NCI-H226 (cell line): ENCODE results near the gene BRI3BP.
"Not testable (repeated sequence)": the region's sequence is repeated elsewhere in the genome, so short reads cannot be mapped to it uniquely, and the experiment has no call there.

ENCODE experiments used
- DNase-seq: peaks from one replicate; pipeline ENCODE4 v3.0.0-alpha.2; 2015

Gene BRI3BP

DNA sequence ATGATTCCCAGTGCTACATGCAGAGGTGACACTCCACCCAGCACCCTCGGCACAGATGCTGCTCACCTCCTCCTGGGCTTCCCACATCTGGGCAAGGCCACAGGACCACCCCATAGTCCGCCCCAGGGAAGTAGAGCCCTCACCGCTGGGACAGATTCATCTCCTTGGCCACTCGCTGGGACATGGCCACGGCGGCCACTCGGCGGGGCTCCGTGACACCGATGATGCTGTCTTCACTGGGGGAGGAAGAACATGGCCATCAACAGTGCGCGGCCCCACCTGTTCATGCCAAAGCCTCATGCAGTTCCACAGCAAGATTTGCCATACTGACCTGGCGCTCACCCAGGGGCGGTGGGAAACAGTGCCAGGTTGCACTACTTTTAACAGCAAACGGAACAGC, 18.2 kb upstream of the BRI3BP start:
- no peak for DNase-seq

DNA sequence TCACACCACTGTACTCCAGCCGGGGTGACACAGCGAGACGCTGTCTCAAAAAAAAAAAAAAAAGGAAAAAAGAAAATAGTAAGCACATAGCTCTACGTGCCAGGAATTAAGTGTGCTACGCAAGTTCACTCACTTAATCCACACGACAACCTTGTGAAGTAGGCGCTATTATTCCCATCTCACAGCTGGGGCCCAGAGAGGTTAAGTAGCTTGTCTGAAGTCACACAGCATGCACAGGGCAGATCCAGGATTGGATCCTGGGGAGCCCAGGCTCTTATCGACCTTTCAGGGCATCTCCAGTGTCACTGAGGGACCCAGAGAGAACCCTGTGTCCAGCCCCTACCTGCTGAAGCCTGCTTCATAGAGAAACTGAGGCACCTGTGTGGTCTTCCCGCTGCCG, 16.4 kb upstream of the BRI3BP start:
- DNase-seq, result no peak

DNA sequence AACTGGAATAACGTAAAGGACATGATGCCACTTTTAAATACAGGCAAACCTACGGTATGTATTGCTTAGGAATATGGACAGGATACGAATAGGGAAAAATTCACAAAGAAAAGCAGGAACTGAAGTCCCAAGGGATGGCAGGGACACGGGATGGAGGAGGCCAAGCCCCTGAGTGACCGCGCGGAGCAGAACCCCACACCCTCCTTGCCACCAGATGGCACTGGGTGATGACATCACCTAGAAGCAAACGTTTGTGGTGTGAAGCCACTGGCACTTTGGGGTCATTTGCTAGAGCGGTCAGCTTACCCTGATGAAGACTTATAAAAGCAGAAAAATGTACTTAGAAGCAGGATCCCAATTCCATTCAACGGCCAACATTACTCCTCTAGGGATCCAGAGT, 13.9 kb upstream of the BRI3BP start:
- no peak for DNase-seq

DNA sequence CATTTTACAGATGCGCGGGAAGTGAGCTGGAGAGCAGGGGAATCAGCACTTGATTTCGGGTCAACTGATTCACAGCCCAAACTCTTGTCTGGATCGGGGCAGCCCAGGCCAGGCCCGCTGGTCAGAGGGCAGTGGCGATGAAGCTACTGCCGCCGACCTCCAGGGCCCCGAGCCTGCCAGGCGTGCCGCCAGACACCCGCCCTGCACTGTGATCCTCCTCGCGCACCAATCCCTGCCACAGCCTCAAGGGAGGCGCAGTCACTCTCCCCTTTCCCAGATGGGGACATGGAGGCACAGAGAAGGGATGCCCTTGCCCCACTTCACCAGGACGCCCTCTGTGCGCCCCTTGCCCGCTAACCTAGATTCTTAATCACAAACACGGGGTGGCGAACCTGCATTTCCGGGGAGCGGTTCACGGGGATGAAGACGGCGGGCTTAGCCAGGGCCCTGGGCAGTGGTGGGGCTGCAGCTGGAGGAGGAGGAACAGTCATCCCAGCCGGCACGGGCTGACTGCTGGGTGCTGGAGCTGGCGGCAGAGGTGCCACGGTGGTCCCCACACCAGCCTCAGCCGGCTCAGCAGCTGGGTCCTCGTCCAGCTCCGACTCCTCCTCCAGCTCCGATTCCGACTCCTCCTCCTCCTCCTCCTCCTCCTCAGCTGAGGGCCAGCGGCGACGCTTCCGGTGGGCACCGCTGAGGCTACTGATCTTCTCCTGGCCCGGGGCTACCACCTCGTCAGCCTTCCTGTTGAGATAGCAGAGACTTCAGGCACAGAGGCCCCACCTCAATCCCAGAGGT, 13.2 kb upstream of the BRI3BP start:
- no peak for DNase-seq

DNA sequence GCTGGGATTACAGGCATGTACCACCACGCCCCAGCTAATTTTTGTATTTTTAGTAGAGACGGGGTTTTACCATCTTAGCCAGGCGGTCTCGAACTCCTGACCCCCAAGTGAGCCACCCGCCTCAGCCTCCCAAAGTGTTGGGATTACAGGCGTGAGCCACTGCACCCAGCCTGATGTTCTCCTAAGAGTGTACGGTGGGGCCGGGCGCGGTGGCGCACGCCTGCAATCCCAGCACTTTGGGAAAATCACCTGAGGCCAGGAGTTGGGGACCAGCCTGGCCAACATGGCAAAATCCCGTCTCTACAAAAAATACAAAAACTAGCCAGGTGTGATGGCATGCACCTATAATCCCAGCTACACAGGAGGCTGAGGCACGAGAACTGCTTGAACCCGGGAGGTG, 6.6 kb upstream of the BRI3BP start:
- not testable (repeated sequence) for DNase-seq

DNA sequence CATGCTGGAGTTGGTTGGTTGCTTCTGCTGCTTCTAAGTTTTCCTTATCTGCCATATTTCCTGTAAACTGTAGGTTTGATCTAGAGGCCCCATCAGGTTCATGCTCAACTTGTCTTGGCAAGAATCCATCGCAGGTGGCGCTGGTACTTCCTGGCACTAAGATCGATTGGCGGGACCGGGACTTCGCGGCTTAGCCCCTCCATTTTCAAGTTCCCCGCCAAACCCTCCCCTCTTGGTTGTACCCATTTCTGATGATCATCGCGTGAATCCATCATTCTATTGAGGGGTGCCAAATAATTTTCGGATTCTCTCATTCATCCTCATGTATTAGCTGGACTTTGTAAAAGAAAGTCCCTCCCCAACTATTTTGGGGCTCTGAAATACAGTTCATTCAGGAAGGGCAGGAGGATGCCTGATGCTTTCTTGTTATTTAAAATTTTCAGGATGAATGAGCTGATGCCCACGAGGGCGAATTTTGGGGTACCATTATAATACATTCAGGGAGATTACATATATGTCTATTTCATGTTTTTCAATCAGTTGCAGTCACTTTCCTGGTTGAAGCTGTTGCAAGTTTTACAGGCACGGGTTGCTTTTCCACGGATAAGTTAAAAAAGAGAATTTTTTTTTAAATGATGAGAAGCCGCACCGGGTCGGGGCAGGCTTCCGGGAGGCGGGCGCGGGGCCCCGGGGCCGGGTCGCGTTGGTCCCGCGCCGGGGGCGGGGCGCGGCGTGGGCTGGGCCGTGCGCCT, 395 bp upstream of the BRI3BP start:
- DNase-seq, result peak; percentile 17

DNA sequence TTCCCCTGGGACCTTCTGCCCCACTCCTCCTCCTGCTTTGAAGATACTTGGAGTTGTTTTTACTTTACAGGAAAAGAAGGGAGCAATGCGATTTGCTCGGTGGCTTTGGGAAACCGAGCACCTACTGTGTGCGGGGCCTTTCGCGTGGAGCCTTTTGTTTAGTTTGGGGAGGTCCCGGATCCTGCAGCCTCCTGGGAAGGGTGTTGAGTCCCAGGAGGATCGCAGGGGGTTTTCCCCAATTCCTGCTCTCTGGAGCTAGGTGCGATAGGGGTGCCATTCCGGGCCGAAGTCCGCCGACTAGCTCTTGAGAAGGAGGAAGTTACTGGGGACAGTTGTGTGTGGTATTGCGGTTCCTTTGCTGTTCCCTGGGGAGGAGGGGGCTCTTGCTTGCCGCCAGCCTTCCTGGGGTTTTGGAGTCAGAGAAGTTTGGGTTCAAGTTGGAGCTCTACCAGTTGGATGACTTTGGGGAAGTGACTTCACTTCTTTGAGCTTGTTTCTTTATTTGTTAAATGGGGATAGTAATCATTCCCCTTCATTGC, 1.1 kb downstream of the BRI3BP start:
- DNase-seq, result no peak

DNA sequence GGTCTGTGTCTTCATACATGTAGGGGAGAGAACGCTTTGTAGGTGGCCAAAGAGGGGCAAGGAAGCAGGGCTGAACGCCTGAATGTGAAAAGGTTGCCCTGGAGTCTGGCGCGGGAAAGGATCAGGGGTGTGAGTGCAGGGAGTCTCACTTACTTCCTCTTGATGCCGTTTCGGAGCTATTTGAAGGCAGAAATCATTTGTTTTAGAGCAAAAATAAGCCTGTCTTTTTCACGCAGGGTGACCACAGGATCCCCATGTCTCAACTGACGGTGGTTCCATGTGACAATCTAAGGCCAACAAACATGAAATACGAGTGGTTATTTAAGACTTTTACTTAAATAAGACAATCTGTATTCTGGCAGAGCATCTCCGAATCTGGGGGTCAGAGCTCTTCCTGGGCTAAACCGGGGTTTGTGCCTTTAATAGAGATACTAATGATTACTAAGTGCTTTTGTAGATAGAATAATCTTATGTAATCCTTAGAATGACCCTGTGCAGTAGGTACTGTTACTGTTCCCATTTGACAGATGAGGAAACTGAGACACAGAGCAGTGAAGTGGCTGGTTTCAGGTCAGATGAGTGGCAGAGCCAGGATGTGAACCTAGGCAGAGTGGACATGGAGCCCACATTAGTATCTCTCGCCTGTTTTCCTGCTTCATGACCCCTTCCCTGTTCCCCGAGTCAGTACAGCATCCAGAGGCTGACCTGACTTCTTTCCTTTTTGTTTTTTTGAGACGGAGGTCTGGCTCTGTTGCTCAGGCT, 1.9 kb downstream of the BRI3BP start:
- DNase-seq, result no peak

DNA sequence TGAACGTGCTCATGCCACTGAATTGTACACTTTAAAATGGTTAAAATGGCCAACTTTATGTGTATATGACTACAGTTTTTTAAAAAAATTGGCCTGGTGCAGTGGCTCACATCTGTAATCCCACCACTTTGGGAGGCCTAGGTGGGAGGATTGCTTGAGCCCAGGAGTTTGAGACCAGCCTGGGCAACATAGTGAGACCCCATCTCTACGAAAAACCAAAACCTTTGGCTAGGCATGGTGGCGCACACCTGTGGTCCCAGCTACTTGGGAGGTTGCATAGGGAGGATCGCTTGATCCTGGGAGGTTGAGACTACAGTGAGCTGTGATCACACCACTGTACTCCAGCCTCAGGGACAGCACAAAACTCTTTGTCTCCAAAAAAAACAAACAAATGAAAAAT, 5.3 kb downstream of the BRI3BP start:
- no peak for DNase-seq

DNA sequence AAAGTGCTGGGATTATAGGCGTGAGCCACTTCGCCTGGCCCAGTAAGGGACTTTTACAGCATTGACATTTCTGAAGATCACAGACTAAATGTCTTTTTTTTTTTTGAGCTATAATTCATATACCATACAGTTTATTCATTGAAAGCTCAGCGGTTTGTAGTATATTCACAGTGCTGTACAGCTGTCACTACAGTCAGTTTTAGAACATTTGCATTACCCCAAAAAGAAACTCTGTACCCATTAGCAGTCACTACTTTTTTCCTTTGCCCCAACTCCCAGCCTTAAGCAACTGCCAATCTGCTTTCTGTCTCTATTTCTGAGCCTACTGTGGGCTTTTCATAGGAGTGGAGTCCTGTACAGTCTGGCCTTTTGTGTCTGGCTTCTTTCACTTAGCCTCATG, 8.2 kb downstream of the BRI3BP start:
- no peak for DNase-seq

DNA sequence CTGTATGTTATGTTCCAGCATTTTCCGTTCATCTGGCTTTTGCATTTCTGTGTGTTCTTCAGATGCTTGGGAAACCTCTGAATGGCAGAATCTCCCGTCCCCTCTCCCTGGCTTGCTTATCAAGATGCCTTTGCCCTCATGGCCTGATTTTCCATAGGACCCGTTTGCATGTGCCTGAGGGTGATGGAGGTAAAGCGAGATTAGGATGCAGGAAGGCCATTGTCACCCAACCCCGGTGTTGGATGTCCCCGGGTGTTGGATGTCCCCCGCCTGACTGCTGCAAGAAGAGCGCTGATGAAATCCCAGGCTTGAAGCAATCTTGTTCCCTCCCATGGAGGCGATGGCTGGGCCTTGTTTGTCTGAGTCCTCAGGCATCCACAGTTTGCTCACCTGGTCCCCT, 9.6 kb downstream of the BRI3BP start:
- DNase-seq, result no peak

DNA sequence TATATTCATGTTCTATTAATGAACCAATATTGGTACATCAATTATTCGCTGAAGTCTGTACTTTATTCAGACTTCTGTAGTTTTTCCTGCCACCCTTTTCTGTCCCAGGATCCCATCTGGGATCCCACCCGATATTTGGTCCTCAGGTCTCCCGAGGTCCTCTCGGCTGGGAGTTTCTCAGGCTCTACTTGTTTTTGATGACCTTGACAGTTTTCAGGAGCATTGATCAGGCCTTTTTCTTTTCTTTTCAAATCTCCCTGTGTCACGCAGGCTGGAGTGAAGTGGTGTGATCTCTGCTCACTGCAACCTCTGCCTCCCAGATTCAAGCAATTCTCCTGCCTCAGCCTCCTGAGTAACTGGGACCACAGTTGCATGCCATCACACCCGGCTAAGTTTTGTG, 11.2 kb downstream of the BRI3BP start:
- no peak for DNase-seq

DNA sequence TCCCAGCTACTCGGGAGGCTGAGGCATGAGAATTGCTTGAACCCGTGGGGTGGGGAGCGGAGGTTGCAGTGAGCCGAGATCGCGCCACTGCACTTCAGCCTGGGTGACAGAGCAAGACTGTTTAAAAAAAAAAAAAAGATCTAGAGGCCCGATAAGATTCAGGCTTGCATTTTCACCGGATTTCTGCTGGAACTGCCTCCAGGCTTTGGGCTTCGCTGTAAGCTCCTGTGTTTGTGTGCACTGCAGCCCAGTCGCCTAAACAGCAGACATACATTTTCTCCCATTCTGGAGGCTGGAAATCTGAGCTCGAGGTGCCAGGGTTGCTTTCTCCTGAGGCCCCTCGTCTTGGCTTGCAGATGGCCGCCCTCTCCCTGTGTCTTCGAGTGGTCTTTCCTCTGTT, 12.2 kb downstream of the BRI3BP start:
- no peak for DNase-seq

DNA sequence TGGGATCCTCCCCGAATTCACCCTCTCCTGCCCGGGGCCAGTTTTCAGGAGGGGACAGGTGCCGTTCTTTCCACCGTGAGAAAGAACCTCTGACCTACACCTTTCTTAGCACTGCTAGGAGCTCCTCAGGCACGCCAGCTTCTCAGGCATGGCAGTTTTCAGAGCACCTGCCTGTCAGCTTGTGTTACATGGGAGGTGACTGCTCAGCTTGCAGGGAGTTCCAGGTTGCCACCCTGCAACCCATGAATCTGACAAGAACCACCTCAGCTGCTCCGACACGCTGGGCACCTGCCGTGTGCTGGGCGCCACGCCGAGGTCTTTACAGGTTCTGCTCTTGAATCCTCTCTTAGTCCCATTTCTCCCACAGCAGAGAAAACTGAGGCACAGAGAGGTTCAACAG, 12.9 kb downstream of the BRI3BP start:
- DNase-seq, result no peak

DNA sequence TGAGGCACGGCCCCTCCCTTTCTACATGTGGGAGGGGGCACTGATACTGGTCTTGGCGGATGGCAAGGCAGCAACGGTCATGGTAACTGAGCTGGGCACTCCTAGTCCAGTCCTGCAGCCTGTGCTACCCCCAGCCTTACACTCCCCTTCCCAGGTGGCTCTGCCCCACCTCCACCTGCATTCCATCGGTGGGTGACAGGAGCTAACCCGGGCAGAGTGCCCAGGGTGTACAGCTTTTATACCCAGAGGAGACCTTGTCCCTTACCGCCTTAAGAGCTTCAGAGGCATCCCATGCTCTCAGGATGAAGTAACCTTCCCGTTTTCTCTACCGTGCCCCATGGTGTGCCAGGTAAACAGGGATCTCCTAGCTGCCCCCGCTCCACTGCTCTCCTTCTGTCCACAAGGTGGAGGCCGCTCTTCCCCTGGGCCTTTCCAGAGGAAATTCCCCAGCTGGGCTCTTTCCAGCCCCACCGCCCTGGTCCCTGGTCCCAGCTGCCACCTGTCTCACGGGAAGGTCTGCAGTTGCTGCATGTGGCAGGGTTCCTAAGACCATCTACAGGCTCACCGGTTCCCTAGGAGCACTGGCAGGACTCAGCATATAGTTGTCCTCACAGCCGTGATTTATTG, 20.5 kb downstream of the BRI3BP start:
- DNase-seq, result no peak

DNA sequence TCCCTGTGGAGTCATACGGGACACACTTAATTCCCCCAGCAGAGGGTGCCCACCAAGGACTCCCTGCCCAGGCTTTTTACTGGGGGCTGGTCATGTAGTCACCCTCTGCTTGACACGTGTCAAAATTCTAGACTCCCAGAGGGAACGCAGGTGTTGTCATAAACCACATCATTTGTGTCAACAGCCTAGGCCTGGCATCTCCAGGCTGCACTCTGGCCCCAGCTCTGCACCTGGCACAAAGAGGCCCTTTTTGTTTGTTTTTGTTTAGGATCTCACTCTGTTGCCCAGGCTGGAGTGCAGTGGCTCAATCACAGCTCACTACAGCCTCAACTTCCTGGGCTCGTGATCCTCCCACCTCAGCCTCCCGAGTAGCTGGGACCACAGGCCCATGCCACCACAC, 21.1 kb downstream of the BRI3BP start:
- no peak for DNase-seq

DNA sequence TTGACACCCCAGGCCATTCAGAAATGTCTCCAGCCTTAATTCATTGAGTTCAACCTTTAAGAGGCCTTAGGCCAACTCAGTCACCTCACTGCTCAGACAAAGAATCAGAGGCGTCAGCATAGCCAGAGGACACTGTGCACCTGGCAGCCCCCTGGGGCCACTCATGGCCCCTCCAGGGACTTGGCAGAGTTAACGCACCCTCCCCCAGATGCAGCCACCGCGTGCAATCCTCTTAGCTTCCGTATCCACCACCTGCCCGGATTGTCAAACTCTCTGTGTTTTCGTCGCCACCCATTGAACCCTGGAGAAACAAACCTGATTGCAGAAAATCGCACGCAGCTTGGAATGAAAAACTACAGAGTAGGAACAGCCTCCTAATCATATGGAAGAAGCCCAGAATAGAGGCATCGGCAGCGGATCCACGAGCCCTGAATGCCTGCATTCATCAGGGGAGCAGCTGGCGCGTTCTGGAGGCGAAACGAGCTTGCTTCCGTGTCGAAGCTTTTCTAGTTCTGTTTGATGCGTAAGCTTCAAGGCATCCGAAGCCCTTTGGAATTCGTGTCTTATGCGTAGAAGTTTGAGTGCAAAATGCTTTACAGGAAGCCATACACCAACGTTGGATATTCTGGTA, 22.4 kb downstream of the BRI3BP start:
- DNase-seq, result no peak

DNA sequence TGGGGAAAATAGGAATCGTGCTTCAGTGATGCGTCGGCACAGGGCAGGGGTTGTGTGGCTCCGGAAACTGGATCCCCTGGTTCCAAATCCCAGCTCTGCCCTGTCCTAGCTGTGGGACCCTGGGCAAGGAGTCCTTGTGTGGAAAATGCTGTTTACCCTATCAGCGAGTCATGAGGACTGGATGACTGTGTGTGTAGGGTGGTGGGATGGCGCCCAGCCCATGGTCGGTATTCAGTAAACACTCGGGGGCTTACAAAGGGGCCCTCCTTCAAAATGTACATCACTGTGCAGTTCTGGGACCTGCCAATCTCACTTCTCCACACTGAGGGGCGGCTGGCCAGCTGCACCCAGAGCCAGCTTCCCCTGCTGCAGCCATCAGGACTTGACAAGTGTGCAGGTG, 24.4 kb downstream of the BRI3BP start:
- no peak for DNase-seq

DNA sequence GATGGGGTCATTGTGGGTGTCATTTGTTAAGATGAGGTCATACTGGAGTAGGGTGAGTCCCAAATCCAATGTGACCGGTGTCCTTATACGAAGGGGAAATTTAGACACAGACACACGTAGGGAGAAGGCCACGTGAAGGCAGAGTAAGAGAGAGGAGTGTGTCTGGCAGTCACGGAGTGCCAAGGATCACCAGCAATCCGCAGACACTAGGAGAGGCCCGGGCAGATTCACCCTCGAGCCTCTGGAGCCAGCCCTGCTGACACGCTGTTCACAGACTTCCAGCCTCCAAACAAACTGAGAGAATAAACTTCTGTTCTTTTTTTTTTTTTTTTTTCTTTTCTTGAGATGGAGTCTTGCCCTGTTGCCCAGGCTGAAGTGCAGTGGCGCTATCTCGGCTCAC, 24.9 kb downstream of the BRI3BP start:
- no peak for DNase-seq

DNA sequence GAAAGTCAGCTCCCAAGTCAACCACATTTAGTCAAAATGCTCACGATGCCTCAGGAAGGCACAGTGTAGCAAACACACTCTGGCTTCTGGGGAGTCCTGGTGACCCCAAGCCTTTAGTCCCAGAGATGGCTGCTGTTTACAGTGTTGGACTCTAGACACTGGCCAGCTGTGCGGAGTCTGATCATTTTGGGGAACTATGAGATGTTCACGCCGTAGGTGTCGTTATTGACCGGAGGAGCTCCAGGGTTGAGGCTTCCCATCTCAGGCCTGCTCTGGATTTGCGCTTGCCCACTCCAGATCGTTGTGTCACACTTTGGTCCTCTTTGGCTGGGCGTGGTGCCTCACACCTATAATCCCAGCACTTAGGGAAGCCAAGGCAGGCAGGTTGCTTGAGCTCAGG, 27.7 kb downstream of the BRI3BP start:
- DNase-seq, result no peak

DNA sequence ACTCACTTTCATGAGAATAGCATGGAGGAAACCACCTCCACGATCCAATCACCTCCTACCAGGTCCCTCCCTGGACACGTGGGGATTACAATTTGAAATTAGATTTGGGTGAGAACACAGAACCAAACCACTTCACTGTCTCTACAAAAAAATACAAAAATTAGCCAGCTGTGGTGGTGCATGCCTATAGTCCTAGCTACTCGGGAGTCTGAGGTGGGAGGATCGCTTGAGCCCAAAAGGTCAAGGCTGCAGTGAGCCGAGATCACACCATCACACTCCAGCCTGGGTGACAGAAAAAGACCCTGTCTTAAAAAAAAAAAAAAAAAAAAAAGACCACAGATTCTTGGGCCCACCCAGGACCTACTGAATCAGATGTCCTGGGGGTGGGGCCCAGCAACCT, 28.3 kb downstream of the BRI3BP start:
- no peak for DNase-seq

DNA sequence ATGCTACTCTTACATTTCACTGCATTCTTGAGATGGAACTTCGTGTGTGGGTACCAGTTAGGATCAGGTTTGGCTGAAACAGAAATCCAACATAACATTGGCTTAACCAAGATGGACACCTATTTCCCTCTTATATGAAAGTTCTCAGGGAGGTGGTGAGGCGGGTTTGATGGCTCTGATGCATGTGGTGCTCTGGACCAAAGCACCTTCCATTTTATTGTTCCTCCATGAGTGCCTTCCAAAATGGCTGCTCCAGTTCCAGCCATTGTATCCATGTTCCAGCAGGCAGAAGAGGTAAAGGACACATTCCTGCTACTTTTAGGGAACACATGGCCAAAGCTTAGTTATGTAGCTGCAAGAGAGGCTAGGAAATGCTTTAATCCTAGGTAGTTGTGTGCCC, 29.6 kb downstream of the BRI3BP start:
- no peak for DNase-seq
